Naive thymus-derived CD4-positive, alpha-beta T cell (primary cell): Measurements from ENCODE around the gene CA6. TPM values are rescaled to one million over a fixed set of nuclear protein-coding genes. Genes with fewer than 3 reads are reported as not detected.

Experiments used
- ATAC-seq: fragments of 150-1000 bp; cut with Tn5 transposase; 2 replicates; pipeline ENCODE4 v1.10.0; 2021; ENCODE audit warnings: mild to moderate bottlenecking, moderate library complexity
- CTCF ChIA-PET: fragments of 350-600 bp; sonication (Branson Sonifier 250); formaldehyde crosslinking; loops from one replicate; lab custom pipeline; 2021; ENCODE audit warnings: antibody characterized with exemption; lab: Charles Lee
- POLR2A ChIA-PET: fragments of 350-600 bp; sonication (Branson Sonifier 250); formaldehyde crosslinking; loops from one replicate; lab custom pipeline; 2021; ENCODE audit warnings: antibody characterized with exemption, inconsistent platforms; lab: Charles Lee
- DNase-seq, 9 donors: peaks; one replicate each; pipeline versions ENCODE4 v3.0.0 to v3.0.0-alpha.2; 2020 to 2022; ENCODE audit warnings: mixed read lengths in 1 of 9
- H3K27ac ChIP-seq: one replicate; pipeline ENCODE4 v1.7.0; 2013; ENCODE audit warnings: mild to moderate bottlenecking, low read depth, low read length, moderate library complexity
- H3K27me3 ChIP-seq, 2 donors: one replicate each; pipeline ENCODE4 v1.7.0; 2013; ENCODE audit warnings: low read length in 2 of 2, mild to moderate bottlenecking in 2 of 2, moderate library complexity in 2 of 2; ENCODE audit not compliant: control insufficient read depth in 2 of 2, insufficient read depth in 2 of 2
- H3K36me3 ChIP-seq, 3 experiments: 1 replicate in 2 of 3; 2 replicates in 1 of 3; pipeline ENCODE4 v1.7.0; 2013; ENCODE audit warnings: low read length in 3 of 3, mild to moderate bottlenecking in 3 of 3, moderate library complexity in 1 of 3; ENCODE audit not compliant: insufficient read depth in 3 of 3, control insufficient read depth in 2 of 3
- H3K4me1 ChIP-seq, 2 donors: one replicate each; pipeline ENCODE4 v1.7.0; 2013; ENCODE audit warnings: low read length in 2 of 2, mild to moderate bottlenecking in 2 of 2, moderate library complexity in 1 of 2; ENCODE audit not compliant: control insufficient read depth in 2 of 2, insufficient read depth in 2 of 2
- H3K4me3 ChIP-seq: 2 replicates; pipeline ENCODE4 v1.7.0; 2013; ENCODE audit warnings: mild to moderate bottlenecking, low read length
- H3K9me3 ChIP-seq, 3 experiments: 1 replicate in 2 of 3; 2 replicates in 1 of 3; pipeline ENCODE4 v1.7.0; 2013; ENCODE audit warnings: low read length in 3 of 3; ENCODE audit not compliant: control insufficient read depth in 2 of 3
- H3K27ac Mint-ChIP-seq, 9 donors: one replicate each; pipeline ENCODE4 v1.8.0; 2020 to 2022; ENCODE audit warnings: mixed read lengths in 9 of 9, mild to moderate bottlenecking in 8 of 9, moderate library complexity in 5 of 9, inconsistent platforms in 2 of 9
- H3K27me3 Mint-ChIP-seq, 5 donors: one replicate each; pipeline ENCODE4 v1.8.0; 2021 to 2022; ENCODE audit warnings: mixed read lengths in 5 of 5, mild to moderate bottlenecking in 1 of 5
- H3K36me3 Mint-ChIP-seq, 5 donors: one replicate each; pipeline ENCODE4 v1.8.0; 2020 to 2022; ENCODE audit warnings: mixed read lengths in 5 of 5, mild to moderate bottlenecking in 3 of 5, inconsistent platforms in 1 of 5
- H3K4me1 Mint-ChIP-seq, 7 donors: one replicate each; pipeline ENCODE4 v1.8.0; 2020 to 2022; ENCODE audit warnings: mixed read lengths in 7 of 7, mild to moderate bottlenecking in 3 of 7, inconsistent platforms in 1 of 7
- H3K4me3 Mint-ChIP-seq, 10 donors: one replicate each; pipeline ENCODE4 v1.8.0; 2020 to 2022; ENCODE audit warnings: mild to moderate bottlenecking in 10 of 10, mixed read lengths in 10 of 10, moderate library complexity in 6 of 10, inconsistent platforms in 2 of 10
- H3K9me3 Mint-ChIP-seq, 11 donors: one replicate each; pipeline ENCODE4 v1.8.0; 2020 to 2022; ENCODE audit warnings: mixed read lengths in 11 of 11, mild to moderate bottlenecking in 4 of 11, inconsistent platforms in 1 of 11, moderate library complexity in 1 of 11
- intact Hi-C, 2 donors: fragments of 100-400 bp; cut with micrococcal nuclease; formaldehyde crosslinking; loops; one replicate each; pipeline ENCODE4 v1.15.1; 2023
- polyA plus RNA-seq, 2 donors: library from polyadenylated mRNA; unstranded; fragments of 300-500 nt; fragmentation: Illumina TruSeq; gene quantifications; one replicate each; pipeline ENCODE4 v1.2.3, GENCODE V29; 2021
- total RNA-seq, 6 experiments: library from RNA in 5 of 6; stranded (reverse) in 5 of 6; gene quantifications; 1 replicate in 5 of 6; 2 replicates in 1 of 6; pipeline ENCODE4 v1.2.3 and lab custom pipeline; 2021 to 2026

Gene CA6
- total and polyA plus RNA-seq, 7 experiments from 2014 or later: 0.49 to 9.3 (median 2.2) TPM

DNA sequence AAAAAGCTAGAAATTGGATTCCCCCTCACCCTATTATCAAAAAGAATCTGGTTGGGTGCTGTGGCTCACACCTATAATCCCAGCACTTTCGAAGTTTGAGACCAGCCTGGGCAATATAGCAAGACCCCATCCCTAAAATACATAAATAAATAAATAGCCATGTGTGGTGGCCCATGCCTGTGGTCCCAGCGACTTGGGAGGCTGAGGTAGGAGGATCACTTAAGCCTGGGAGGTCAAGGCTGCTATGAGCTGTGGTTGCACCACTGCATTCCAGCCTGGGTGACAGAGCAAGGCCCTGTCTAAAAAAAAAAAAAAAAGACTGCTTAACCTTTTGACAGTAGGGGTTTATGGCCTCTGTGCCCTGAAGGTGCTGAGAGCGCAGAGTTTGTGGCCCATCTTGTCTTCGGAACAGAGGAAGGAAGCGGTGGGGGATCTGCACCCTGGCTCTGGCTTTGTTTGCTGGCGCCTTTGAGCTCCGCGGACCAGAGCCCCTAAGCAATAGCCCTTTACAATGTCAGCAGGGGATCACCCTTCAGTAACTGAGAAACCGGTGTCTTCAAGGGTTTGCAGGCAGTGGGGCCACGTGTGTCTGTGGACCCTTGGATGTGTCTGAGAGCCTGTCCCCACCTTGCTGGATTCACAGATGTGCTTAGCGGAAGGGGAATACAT lies 58.5 kb downstream of the CA6 start:
- CTCF ChIA-PET: interaction anchor here (0.6 to 3.9 kb wide), 21 partner anchors 8 to 1080 kb away, joined by 3 to 110 read pairs (median 6); no protein-coding TSS in a partner anchor
- Histone ChIP-seq H3K9me3 (no peaks in the 10 kb centered on the region), H3K4me1 (peaks cover 3 to 8% of the 10 kb centered on the region in 2 donors), H3K27ac (peak overlapping the region; percentile 18), H3K27me3 (no peaks in the 10 kb centered on the region), H3K36me3 (no peaks in the 10 kb centered on the region), H3K4me3 (no peak overlapping the region)
- intact Hi-C loops: no loop called here
- ATAC-seq (no peak), DNase-seq (peak in 3 of 9 donors; percentile 3 to 29 (median 18))
- peak overlapping the region in 4 of 9 donors; percentile 6 to 79 (median 32) for H3K27ac Mint-ChIP-seq
- peak overlapping the region in 7 of 10 donors; percentile 12 to 68 (median 38) for H3K4me3 Mint-ChIP-seq
- POLR2A ChIA-PET: interaction anchor here (0.7 to 2.9 kb wide), 12 partner anchors 16 to 573 kb away, joined by 3 to 30 read pairs (median 4); partner anchors contain the start of gene ENO1
- no peaks in the 10 kb centered on the region for H3K36me3 Mint-ChIP-seq
- no peaks in the 10 kb centered on the region for H3K9me3 Mint-ChIP-seq
- H3K27me3 Mint-ChIP-seq: peaks cover 0 to 4% (median 0%) of the 10 kb centered on the region in 5 donors
- peaks cover 0 to 12% (median 6%) of the 10 kb centered on the region in 7 donors for H3K4me1 Mint-ChIP-seq

DNA sequence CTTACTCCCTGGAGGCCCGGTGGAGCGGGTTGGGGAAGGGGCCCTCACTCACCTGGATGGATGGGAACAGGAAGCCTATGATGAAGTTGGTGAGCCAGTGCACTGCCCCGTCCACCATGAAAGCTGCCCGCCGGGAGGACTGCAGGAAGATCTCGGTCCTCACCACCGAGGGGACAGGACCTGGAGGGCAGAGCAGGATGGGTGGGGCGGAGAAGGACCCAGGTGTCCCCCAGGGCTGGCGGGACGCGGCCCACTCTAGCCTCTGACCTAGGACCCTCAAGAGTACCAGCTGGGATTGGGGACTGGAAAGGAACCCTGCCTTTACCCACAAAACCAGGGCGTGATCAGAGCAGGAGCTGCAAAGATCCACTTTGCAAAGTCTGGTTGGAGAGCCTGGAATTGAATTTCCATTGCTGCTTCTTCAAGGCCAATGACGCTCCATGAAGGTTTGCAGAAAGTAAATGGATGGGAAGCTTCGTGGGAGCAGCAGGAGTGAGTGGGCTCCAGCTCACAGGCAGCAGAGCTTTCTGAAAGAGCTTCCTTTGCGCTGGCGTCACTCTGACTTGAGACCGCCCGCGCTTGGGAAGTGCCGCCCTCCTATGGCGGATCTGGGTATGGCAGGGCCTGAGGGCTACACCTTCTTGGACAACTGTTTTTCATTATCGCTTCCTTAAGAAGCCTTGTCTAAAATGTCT lies 59.2 kb downstream of the CA6 start:
- Histone ChIP-seq H3K4me3 (no peak overlapping the region), H3K4me1 (peaks cover 3 to 8% of the 10 kb centered on the region in 2 donors), H3K9me3 (no peaks in the 10 kb centered on the region), H3K27me3 (no peaks in the 10 kb centered on the region), H3K27ac (peak overlapping the region; percentile 18), H3K36me3 (no peaks in the 10 kb centered on the region)
- no peaks in the 10 kb centered on the region for H3K27me3 Mint-ChIP-seq
- POLR2A ChIA-PET: interaction anchor here (0.6 to 2.9 kb wide), 16 partner anchors 12 to 146 kb away, joined by 3 to 30 read pairs (median 4); partner anchors contain the start of gene ENO1
- H3K4me3 Mint-ChIP-seq: peak overlapping the region in 8 of 10 donors; percentile 12 to 68 (median 49)
- H3K9me3 Mint-ChIP-seq: no peaks in the 10 kb centered on the region
- peaks cover 0 to 12% (median 6%) of the 10 kb centered on the region in 7 donors for H3K4me1 Mint-ChIP-seq
- no peaks in the 10 kb centered on the region for H3K36me3 Mint-ChIP-seq
- DNase-seq (peak; percentile 63 to 89 (median 75)), ATAC-seq (peak; percentile 96)
- CTCF ChIA-PET: interaction anchor here (0.6 to 3.9 kb wide), 40 partner anchors 8 to 199 kb away, joined by 3 to 110 read pairs (median 6); partner anchors contain the start of gene ENO1
- intact Hi-C loops: loop anchor here (1.0 to 5.0 kb wide), 8 partner anchors 17 to 192 kb away; partner anchors contain the start of gene ENO1 (in 1 of the 2)
- H3K27ac Mint-ChIP-seq: peak overlapping the region in 4 of 9 donors; percentile 6 to 79 (median 32)

DNA sequence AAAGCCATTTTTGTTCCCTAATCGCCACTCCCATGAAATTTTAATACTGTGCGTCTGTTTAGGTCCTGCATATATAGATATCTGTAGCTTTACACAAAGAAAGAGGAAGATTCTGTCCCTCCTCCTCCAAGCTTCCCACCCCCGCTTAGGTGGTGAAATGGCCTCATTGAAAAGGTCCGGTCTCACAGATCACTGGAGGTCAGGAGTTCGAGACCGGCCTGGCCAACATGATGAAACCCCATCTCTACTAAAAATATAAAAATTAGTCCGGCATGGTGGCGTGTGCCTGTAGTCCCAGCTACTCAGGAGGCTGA lies 59.7 kb downstream of the CA6 start:
- Histone ChIP-seq H3K4me1 (peaks cover 3 to 8% of the 10 kb centered on the region in 2 donors), H3K27me3 (no peaks in the 10 kb centered on the region), H3K36me3 (no peaks in the 10 kb centered on the region), H3K9me3 (no peaks in the 10 kb centered on the region), H3K27ac (no peak overlapping the region), H3K4me3 (no peak overlapping the region)
- intact Hi-C loops: loop anchor here (1.0 to 5.0 kb wide), 8 partner anchors 17 to 192 kb away; partner anchors contain the start of gene ENO1 (in 1 of the 2)
- Mint-ChIP-seq H3K4me3 (no peak overlapping the region), H3K4me1 (peaks cover 0 to 12% (median 6%) of the 10 kb centered on the region in 7 donors), H3K27ac (peak overlapping the region in 1 of 9 donors; percentile 66), H3K36me3 (no peaks in the 10 kb centered on the region), H3K27me3 (no peaks in the 10 kb centered on the region), H3K9me3 (no peaks in the 10 kb centered on the region)
- ATAC-seq (no peak), DNase-seq (no peak)
- ChIA-PET POLR2A (interaction anchor here (0.7 to 2.9 kb wide), 11 partner anchors 12 to 146 kb away, joined by 3 to 30 read pairs (median 4); partner anchors contain the start of gene ENO1), CTCF (interaction anchor here (0.7 to 3.9 kb wide), 31 partner anchors 9 to 191 kb away, joined by 3 to 110 read pairs (median 6); partner anchors contain the start of gene ENO1)

DNA sequence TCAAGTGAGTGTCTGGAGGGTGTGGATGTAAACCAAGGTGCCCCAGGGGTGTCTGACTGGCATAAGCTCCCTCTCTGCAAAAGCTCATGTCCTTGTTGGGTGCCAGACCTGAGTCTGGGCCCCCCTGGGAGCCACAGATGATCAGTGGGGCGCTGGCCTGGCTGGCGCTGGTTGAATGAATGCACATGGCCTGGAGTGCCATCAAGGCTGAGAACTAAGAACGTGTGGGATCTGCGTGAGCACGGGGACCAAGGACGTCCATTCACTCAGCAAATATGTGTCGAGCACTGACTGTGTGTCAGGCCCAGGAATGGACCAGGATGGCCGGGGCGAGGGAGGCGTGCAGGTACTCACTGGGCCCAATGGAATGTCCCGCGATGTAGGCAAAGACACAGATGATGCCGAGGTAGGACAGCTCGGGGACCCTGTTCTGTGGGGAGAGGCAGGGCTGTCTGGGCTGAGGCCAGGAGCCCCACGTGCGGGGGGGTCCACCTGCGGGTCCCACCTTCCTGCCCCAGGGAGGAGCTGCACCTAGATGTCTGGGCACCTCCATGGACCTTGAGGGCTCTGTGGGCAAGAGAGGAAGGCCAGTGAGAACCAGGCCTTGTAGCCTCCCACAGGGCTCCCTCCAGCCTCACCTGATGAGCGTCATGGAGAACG lies 61.4 kb downstream of the CA6 start:
- Mint-ChIP-seq H3K36me3 (no peaks in the 10 kb centered on the region), H3K4me1 (peaks cover 0 to 19% (median 11%) of the 10 kb centered on the region in 7 donors), H3K9me3 (no peaks in the 10 kb centered on the region), H3K4me3 (no peak overlapping the region), H3K27me3 (peaks cover 0 to 12% (median 0%) of the 10 kb centered on the region in 5 donors), H3K27ac (peak overlapping the region in 1 of 9 donors; percentile 77)
- H3K4me1 ChIP-seq: peaks cover 3 to 8% of the 10 kb centered on the region in 2 donors
- H3K36me3 ChIP-seq: no peaks in the 10 kb centered on the region
- ChIA-PET POLR2A (no interaction called here), CTCF (interaction anchor here (2.4 kb wide), 1 partner anchor 88 kb away, joined by 8 read pairs; no protein-coding TSS in a partner anchor)
- intact Hi-C loops: loop anchor here in 1 of 2 donors (5.0 kb wide), 1 partner anchor 190 kb away; no protein-coding TSS in a partner anchor
- no peaks in the 10 kb centered on the region for H3K27me3 ChIP-seq
- ATAC-seq: no peak
- DNase-seq: no peak
- H3K27ac ChIP-seq: no peak overlapping the region
- no peaks in the 10 kb centered on the region for H3K9me3 ChIP-seq
- no peak overlapping the region for H3K4me3 ChIP-seq

DNA sequence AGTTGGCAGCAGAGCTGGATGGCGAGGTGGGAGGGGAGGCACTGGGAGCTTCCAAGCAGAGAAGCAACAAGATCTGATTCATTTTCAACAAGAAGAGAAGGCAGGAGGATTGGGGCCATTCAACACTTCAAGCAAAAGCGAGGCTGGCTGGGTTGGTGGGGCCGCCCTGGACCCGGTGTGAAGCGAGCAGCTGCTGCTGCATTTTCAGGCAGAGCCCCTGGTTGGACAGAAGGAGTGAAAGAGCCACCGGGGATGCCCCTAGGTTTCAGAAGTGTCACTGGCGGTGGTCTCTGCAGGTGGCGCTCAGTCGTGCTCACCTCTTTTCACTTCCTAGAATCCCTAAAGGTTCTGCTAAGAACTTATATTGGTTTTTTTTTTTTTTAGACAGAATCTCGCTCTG lies 62.6 kb downstream of the CA6 start:
- no peak overlapping the region for H3K4me3 Mint-ChIP-seq
- CTCF ChIA-PET: interaction anchor here (2.4 kb wide), 1 partner anchor 90 kb away, joined by 8 read pairs; no protein-coding TSS in a partner anchor
- DNase-seq: no peak
- H3K4me1 ChIP-seq: peaks cover 3 to 8% of the 10 kb centered on the region in 2 donors
- H3K27ac ChIP-seq: no peak overlapping the region
- H3K4me1 Mint-ChIP-seq: peaks cover 4 to 19% (median 11%) of the 10 kb centered on the region in 7 donors
- no peaks in the 10 kb centered on the region for H3K27me3 ChIP-seq
- no peaks in the 10 kb centered on the region for H3K36me3 Mint-ChIP-seq
- no peak for ATAC-seq
- H3K9me3 ChIP-seq: no peaks in the 10 kb centered on the region
- POLR2A ChIA-PET: no interaction called here
- H3K27ac Mint-ChIP-seq: no peak overlapping the region
- peaks cover 0 to 16% (median 0%) of the 10 kb centered on the region in 5 donors for H3K27me3 Mint-ChIP-seq
- intact Hi-C loops: loop anchor here in 1 of 2 donors (5.0 kb wide), 1 partner anchor 189 kb away; no protein-coding TSS in a partner anchor
- H3K4me3 ChIP-seq: no peak overlapping the region
- H3K36me3 ChIP-seq: no peaks in the 10 kb centered on the region
- H3K9me3 Mint-ChIP-seq: no peaks in the 10 kb centered on the region
